GM12878 (cell line): ENCODE data around the gene NCAPH2. TPM values are rescaled to one million over a fixed set of nuclear protein-coding genes. Genes with fewer than 3 reads are reported as not detected.

Source experiments
- ATAC-seq: fragments of 200-7000 bp; cut with Tn5 transposase; 3 replicates; pipeline ENCODE4 v1.9.1; 2020; ENCODE audit warnings: mild to moderate bottlenecking, moderate library complexity
- BruUV-seq: library from RNA; stranded (reverse); fragments of 400-500 nt; replicated peaks from 2 replicates; lab custom pipeline; 2021; lab: Mats Ljungman, UMichigan
- CTCF ChIA-PET: fragments of 300-600 bp; sonication (Branson Sonifier 250); formaldehyde crosslinking; extraction: SDS; loops from one replicate; lab custom pipeline; 2021; ENCODE audit warnings: inconsistent platforms; lab: Yijun Ruan, JAX
- POLR2A ChIA-PET: fragments of 350-600 bp; formaldehyde crosslinking; extraction: SDS; loops from one replicate; lab custom pipeline; 2021; ENCODE audit warnings: inconsistent platforms; lab: Charles Lee
- RAD21 ChIA-PET: fragments of 300-600 bp; sonication (Branson Sonifier 250); formaldehyde crosslinking; loops from one replicate; lab custom pipeline; 2023; ENCODE audit warnings: antibody characterized with exemption; ENCODE audit not compliant: unreplicated experiment; lab: Charles Lee
- SMC1A ChIA-PET: fragments of 300-600 bp; sonication (Branson Sonifier 250); formaldehyde crosslinking; loops from one replicate; lab custom pipeline; 2023; ENCODE audit not compliant: unreplicated experiment, uncharacterized antibody; lab: Charles Lee
- DNase-seq: peaks from one replicate; pipeline ENCODE4 v3.0.0-alpha.2; 2011; ENCODE audit warnings: low read depth, low spot score
- FAIRE-seq: peaks from 3 replicates; lab custom pipeline; 2011; peaks lifted over from hg19 to GRCh38; lab: Jason Lieb, UNC
- H2AFZ ChIP-seq: 2 replicates; pipeline ENCODE4 v1.6.0; 2011; ENCODE audit warnings: low read depth, low read length, control low read depth; ENCODE audit not compliant: control insufficient read depth
- H3K27ac ChIP-seq: 2 replicates; pipeline ENCODE4 v1.5.1; 2011; ENCODE audit warnings: control low read depth; ENCODE audit not compliant: control insufficient read depth, insufficient read depth
- H3K27me3 ChIP-seq, 2 experiments: replicated peaks in 1 of 2; 2 replicates each; pipeline versions ENCODE4 v1.6.0 to v1.6.1; 2011; ENCODE audit warnings: low read length in 1 of 2; ENCODE audit not compliant: control insufficient read depth in 2 of 2, insufficient read depth in 2 of 2
- H3K36me3 ChIP-seq, 2 experiments: 2 replicates each; pipeline ENCODE4 v1.5.1; 2011; ENCODE audit warnings: low read length in 1 of 2; ENCODE audit not compliant: control insufficient read depth in 2 of 2, insufficient read depth in 2 of 2
- H3K4me1 ChIP-seq: 2 replicates; pipeline ENCODE4 v1.6.1; 2011; ENCODE audit warnings: mild to moderate bottlenecking, low read length, moderate library complexity, mixed read lengths; ENCODE audit not compliant: control insufficient read depth, insufficient read depth
- H3K4me2 ChIP-seq: 2 replicates; pipeline ENCODE4 v1.6.0; 2011; ENCODE audit warnings: control low read depth; ENCODE audit not compliant: control insufficient read depth, insufficient read depth
- H3K4me3 ChIP-seq: fragments of 200-600 bp; sonication (generic); 2 replicates; pipeline ENCODE4 v1.5.1; 2016
- H3K79me2 ChIP-seq: 2 replicates; pipeline ENCODE4 v1.6.0; 2011; ENCODE audit warnings: low read length; ENCODE audit not compliant: control insufficient read depth, insufficient read depth
- H3K9ac ChIP-seq: 2 replicates; pipeline ENCODE4 v1.8.0; 2011; ENCODE audit warnings: low read length, control low read depth, mixed read lengths; ENCODE audit not compliant: control insufficient read depth, insufficient read depth
- H3K9me3 ChIP-seq: replicated peaks from 3 replicates; pipeline ENCODE4 v1.5.1; 2011; ENCODE audit warnings: mild to moderate bottlenecking, low read length; ENCODE audit not compliant: control insufficient read depth, insufficient read depth
- H4K20me1 ChIP-seq: 2 replicates; pipeline ENCODE4 v1.6.0; 2011; ENCODE audit not compliant: control insufficient read depth, insufficient read depth
- ATF3 ChIP-seq: IDR thresholded peaks from 2 replicates; pipeline ENCODE4 v1.6.1; 2011; ENCODE audit warnings: low read depth, mild to moderate bottlenecking, low read length, moderate library complexity, borderline replicate concordance; ENCODE audit errors: extremely low read depth
- CBFB ChIP-seq: IDR thresholded peaks from 2 replicates; pipeline ENCODE4 v1.6.1; 2016; ENCODE audit warnings: antibody characterized with exemption, low read depth
- CREM ChIP-seq: IDR thresholded peaks from 2 replicates; pipeline ENCODE4 v1.6.1; 2014; ENCODE audit warnings: antibody characterized with exemption, low read depth
- PBX3 ChIP-seq: IDR thresholded peaks from 2 replicates; pipeline ENCODE4 v1.6.1; 2011; ENCODE audit warnings: mild to moderate bottlenecking, low read depth, low read length, moderate library complexity; ENCODE audit not compliant: insufficient replicate concordance
- POU2F2 ChIP-seq: IDR thresholded peaks from 3 replicates; pipeline ENCODE4 v1.6.1; 2011; ENCODE audit warnings: low read depth, mild to moderate bottlenecking, low read length, borderline replicate concordance
- PRDM15 ChIP-seq: fragments of 450-650 bp; formaldehyde crosslinking; IDR thresholded peaks from 2 replicates; pipeline ENCODE4 v1.4.0; 2020; ENCODE audit warnings: mild to moderate bottlenecking, moderate library complexity
- RAD21 ChIP-seq: IDR thresholded peaks from 2 replicates; pipeline ENCODE4 v1.6.1; 2011; ENCODE audit warnings: mild to moderate bottlenecking, low read depth, low read length, moderate library complexity; ENCODE audit not compliant: insufficient read depth
- RAD51 ChIP-seq: fragments of 450-650 bp; IDR thresholded peaks from 2 replicates; pipeline ENCODE4 v1.6.1; 2016; ENCODE audit warnings: moderate library complexity, mild to moderate bottlenecking, inconsistent platforms
- SUZ12 ChIP-seq: fragments of 200-600 bp; sonication (generic); IDR thresholded peaks from one replicate; pipeline ENCODE4 v1.6.1; 2018; ENCODE audit warnings: antibody characterized with exemption, mild to moderate bottlenecking; ENCODE audit not compliant: unreplicated experiment
- TCF12 ChIP-seq: IDR thresholded peaks from 2 replicates; pipeline ENCODE4 v1.6.1; 2011; ENCODE audit warnings: low read depth, mild to moderate bottlenecking, low read length
- ZZZ3 ChIP-seq: IDR thresholded peaks from 2 replicates; pipeline ENCODE4 v1.6.1; 2011; ENCODE audit warnings: low read depth; ENCODE audit not compliant: control insufficient read depth, insufficient read length
- WGBS: methylation state at CpG from one replicate; pipeline ENCODE4 v1.1.6; 2016; ENCODE audit warnings: low lambda C conversion rate; ENCODE audit not compliant: insufficient replicate concordance, insufficient coverage; ENCODE audit errors: missing lambda C conversion rate; 5-methylcytosine and 5-hydroxymethylcytosine counted together
- in situ Hi-C: fragments of 300-500 bp; cut with MboI; formaldehyde crosslinking; loops from 9 replicates; pipeline ENCODE4 v1.14.3; 2018; ENCODE audit warnings: mixed read lengths
- intact Hi-C: fragments of 100-400 bp; cut with micrococcal nuclease; formaldehyde crosslinking; loops from one replicate; pipeline ENCODE4 v1.14.2; 2022; ENCODE audit not compliant: unreplicated experiment
- polyA plus RNA-seq, 11 experiments: library from polyadenylated mRNA; depleted of rRNA in 4 of 11; unstranded in 6 of 11; stranded (reverse) in 5 of 11; fragments of >200 nt; fragmentation: Nextera tagmentation in 4 of 11; fragmentation: Illumina TruSeq in 1 of 11; extraction: Ambion mirVana in 4 of 11; extraction: Trizol in 1 of 11; gene quantifications; 1 replicate in 1 of 11; 2 replicates in 10 of 11; pipeline versions ENCODE4 v1.2.1 to v1.2.3, GENCODE V29; 2011 to 2016; ENCODE audit warnings: inconsistent platforms in 2 of 11, missing spikeins in 2 of 11, low read depth in 1 of 11
- total RNA-seq, 4 experiments: library from RNA; depleted of rRNA in 3 of 4; stranded (reverse); fragments of >200 nt in 3 of 4; fragmentation: Illumina TruSeq in 1 of 4; extraction: Trizol in 1 of 4; gene quantifications; 2 replicates each; pipeline versions ENCODE4 v1.2.1 to v1.2.3, GENCODE V29; 2013 to 2021
- TF ChIP-seq, protein P1 (sequence below): IDR thresholded peaks from 2 replicates; pipeline ENCODE4 v1.6.1; 2012; ENCODE audit warnings: low read depth, low read length, improper control_type of control experiment
- TF ChIP-seq, protein P2 (sequence below): fragments of 450-650 bp; formaldehyde crosslinking; IDR thresholded peaks from 2 replicates; pipeline ENCODE4 v1.4.0; 2022; ENCODE audit warnings: mild to moderate bottlenecking, moderate library complexity

Gene NCAPH2
- total and polyA plus RNA-seq, 10 of the 15 experiments (the other 5 are each of a cell fraction or from before 2014, with no cell fraction given) = 5.0 to 110 (median 59.9) TPM

DNA sequence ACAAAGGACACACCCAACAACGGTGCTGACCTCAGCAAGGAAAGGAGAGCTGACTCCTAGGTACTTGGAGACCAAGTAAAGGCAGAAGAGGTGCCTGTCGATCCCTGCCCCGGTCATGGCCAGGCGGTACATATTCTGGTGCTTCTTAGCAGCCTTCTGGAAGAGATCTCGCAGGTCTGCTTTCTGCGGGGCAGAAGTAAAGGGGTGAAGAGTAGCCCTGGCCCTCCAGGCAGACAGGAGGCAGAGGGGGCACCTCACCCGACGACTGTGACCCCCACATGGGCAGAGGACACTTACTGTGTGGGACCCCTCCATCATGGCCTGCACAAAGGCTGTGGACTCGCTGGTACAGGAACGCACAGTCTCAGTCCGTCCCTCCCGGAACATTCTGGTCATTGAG lies 62.8 kb downstream of the NCAPH2 start:
- no peak overlapping the region for H3K27ac ChIP-seq
- SMC1A ChIA-PET = no interaction called here
- ATAC-seq (no peak), DNase-seq (no peak), FAIRE-seq (no peak)
- CTCF ChIA-PET = no interaction called here
- H3K79me2 ChIP-seq = no peaks in the 10 kb centered on the region
- H3K4me1 ChIP-seq = peaks cover 7% of the 10 kb centered on the region
- RAD21 ChIA-PET = interaction anchor here (0.8 kb wide), 1 partner anchor 42 kb away, joined by 3 read pairs; no protein-coding TSS in a partner anchor
- no peaks in the 10 kb centered on the region for H4K20me1 ChIP-seq
- BruUV-seq = no TSS peak
- H3K9me3 ChIP-seq = no peaks in the 10 kb centered on the region
- no peak overlapping the region for H3K4me3 ChIP-seq
- peaks cover 14 to 20% of the 10 kb centered on the region in 2 experiments; a peak in 3 of 4 replicates for H3K36me3 ChIP-seq
- in situ Hi-C loops (no loop called here), intact Hi-C loops (no loop called here)
- H3K27me3 ChIP-seq = no peaks in the 10 kb centered on the region
- 98% methylated on average over 12 of the region's 12 CpGs for WGBS
- POLR2A ChIA-PET = no interaction called here
- H3K9ac ChIP-seq = no peak overlapping the region
- H2AFZ ChIP-seq = no peak overlapping the region
- H3K4me2 ChIP-seq = no peak overlapping the region
- no peak for TF ChIP-seq PRDM15 (CRISPR knock-in tag)
- TF ChIP-seq CREM = no peak
- no peak for TF ChIP-seq CBFB
- TF ChIP-seq TCF12 = no peak
- no peak for TF ChIP-seq ZZZ3
- no peak for TF ChIP-seq PBX3
- no peak for TF ChIP-seq ATF3
- no peak for TF ChIP-seq RAD51
- TF ChIP-seq, protein P1, sequence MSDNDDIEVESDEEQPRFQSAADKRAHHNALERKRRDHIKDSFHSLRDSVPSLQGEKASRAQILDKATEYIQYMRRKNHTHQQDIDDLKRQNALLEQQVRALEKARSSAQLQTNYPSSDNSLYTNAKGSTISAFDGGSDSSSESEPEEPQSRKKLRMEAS = no peak
- no peak for TF ChIP-seq SUZ12
- TF ChIP-seq, protein P2, sequence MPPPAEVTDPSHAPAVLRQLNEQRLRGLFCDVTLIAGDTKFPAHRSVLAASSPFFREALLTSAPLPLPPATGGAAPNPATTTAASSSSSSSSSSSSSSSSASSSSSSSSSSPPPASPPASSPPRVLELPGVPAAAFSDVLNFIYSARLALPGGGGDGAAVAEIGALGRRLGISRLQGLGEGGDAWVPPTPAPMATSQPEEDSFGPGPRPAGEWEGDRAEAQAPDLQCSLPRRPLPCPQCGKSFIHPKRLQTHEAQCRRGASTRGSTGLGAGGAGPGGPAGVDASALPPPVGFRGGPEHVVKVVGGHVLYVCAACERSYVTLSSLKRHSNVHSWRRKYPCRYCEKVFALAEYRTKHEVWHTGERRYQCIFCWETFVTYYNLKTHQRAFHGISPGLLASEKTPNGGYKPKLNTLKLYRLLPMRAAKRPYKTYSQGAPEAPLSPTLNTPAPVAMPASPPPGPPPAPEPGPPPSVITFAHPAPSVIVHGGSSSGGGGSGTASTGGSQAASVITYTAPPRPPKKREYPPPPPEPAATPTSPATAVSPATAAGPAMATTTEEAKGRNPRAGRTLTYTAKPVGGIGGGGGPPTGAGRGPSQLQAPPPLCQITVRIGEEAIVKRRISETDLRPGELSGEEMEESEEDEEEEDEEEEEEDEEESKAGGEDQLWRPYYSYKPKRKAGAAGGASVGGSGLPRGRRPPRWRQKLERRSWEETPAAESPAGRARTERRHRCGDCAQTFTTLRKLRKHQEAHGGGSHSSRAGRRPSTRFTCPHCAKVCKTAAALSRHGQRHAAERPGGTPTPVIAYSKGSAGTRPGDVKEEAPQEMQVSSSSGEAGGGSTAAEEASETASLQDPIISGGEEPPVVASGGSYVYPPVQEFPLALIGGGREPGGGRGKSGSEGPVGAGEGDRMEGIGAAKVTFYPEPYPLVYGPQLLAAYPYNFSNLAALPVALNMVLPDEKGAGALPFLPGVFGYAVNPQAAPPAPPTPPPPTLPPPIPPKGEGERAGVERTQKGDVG = no peak
- TF ChIP-seq RAD21 = no peak
- no peak for TF ChIP-seq POU2F2
